ENCODE results near the gene XYLB. TPM values are rescaled to one million over a fixed set of nuclear protein-coding genes. Genes with fewer than 3 reads are reported as not detected.

The XYLB gene
- total RNA-seq, 1 experiment from 2014 or later, result 6.6 TPM

- BruUV-seq (replicated peaks), result no TSS peak
- in situ Hi-C loops (cut with HindIII; ENCODE audit: low pct_unique_long_range_greater_than_20kb, low sequenced_read_pairs), result no loop called here
- H3K27me3 ChIP-seq (ENCODE audit: control insufficient read depth, insufficient read depth, low read length), result no peaks in the 10 kb centered on the region
- ChIA-PET POLR2A (no interaction called here), CTCF (no interaction called here)
- DNase-seq (ENCODE audit: low read depth, low spot score), result no peak
- no peak overlapping the region for H3K27ac ChIP-seq (ENCODE audit: low read length)
- H3K4me1 ChIP-seq (ENCODE audit: control insufficient read depth, insufficient read depth, low read length), result no peaks in the 10 kb centered on the region
- intact Hi-C loops (cut with micrococcal nuclease; ENCODE audit: unreplicated experiment), result no loop called here
- TF ChIP-seq TCF7L2 (IDR thresholded peaks at IDR 0.05; ENCODE audit: low read depth, low read length), result no peak
- TF ChIP-seq REST (IDR thresholded peaks at IDR 0.05; ENCODE audit: insufficient read depth in 1 of 2, low read depth in 2 of 2, low read length in 1 of 2), result no peak
- no peak for TF ChIP-seq SIN3A (IDR thresholded peaks at IDR 0.05; ENCODE audit: borderline replicate concordance, insufficient read depth, low read depth, low read length)
- no peak for TF ChIP-seq CTCF (IDR thresholded peaks at IDR 0.05)
- no peak for TF ChIP-seq POLR2AphosphoS5 (IDR thresholded peaks at IDR 0.05; ENCODE audit: low read depth, low read length)
- no peaks in the 10 kb centered on the region for H3K36me3 ChIP-seq (ENCODE audit: control insufficient read depth, insufficient read depth, low read length)
- H3K9me3 ChIP-seq (ENCODE audit: control insufficient read depth, insufficient read depth, low read depth, low read length), result no peaks in the 10 kb centered on the region
- no peak overlapping the region for H3K4me3 ChIP-seq (ENCODE audit: low read depth in 2 of 2, low read length in 2 of 2)
- ATAC-seq, result no peak
Observed at GRCh38 chr3:38360345-38360744, 13.8 kb downstream of the XYLB start.

- Histone ChIP-seq H3K4me1 (ENCODE audit: control insufficient read depth, insufficient read depth, low read length) (no peaks in the 10 kb centered on the region), H3K36me3 (ENCODE audit: control insufficient read depth, insufficient read depth, low read length) (no peaks in the 10 kb centered on the region), H3K27me3 (ENCODE audit: control insufficient read depth, insufficient read depth, low read length) (no peaks in the 10 kb centered on the region), H3K27ac (ENCODE audit: low read length) (no peak overlapping the region), H3K4me3 (ENCODE audit: low read depth in 2 of 2, low read length in 2 of 2) (no peak overlapping the region), H3K9me3 (ENCODE audit: control insufficient read depth, insufficient read depth, low read depth, low read length) (no peaks in the 10 kb centered on the region)
- TF ChIP-seq REST (IDR thresholded peaks at IDR 0.05; ENCODE audit: insufficient read depth in 1 of 2, low read depth in 2 of 2, low read length in 1 of 2), result no peak
- in situ Hi-C loops (cut with HindIII; ENCODE audit: low pct_unique_long_range_greater_than_20kb, low sequenced_read_pairs) (no loop called here), intact Hi-C loops (cut with micrococcal nuclease; ENCODE audit: unreplicated experiment) (no loop called here)
- no peak for DNase-seq (ENCODE audit: low read depth, low spot score)
- ATAC-seq, result no peak
- BruUV-seq (replicated peaks), result no TSS peak
- POLR2A ChIA-PET, result no interaction called here
- CTCF ChIA-PET, result no interaction called here
Observed at GRCh38 chr3:38361496-38361895, 14.9 kb downstream of the XYLB start.

All from Panc1 (cell line).